ENCODE results near the gene TAPBPL. TPM values are rescaled to one million over a fixed set of nuclear protein-coding genes. Genes with fewer than 3 reads are reported as not detected.

Gene TAPBPL
- polyA plus RNA-seq, 1 of the 3 experiments (the other 2 are of a cell fraction), result 24.1 TPM

GRCh38 chr12:6435961-6436715 is 15.7 kb upstream of the TAPBPL start (continued):
- TF ChIP-seq MEF2A (IDR thresholded peaks at IDR 0.05; ENCODE audit: borderline replicate concordance, low read depth) (no peak), USF1 (IDR thresholded peaks at IDR 0.05; ENCODE audit: borderline replicate concordance, low read depth) (no peak), TCF12 (IDR thresholded peaks at IDR 0.05) (no peak), RCOR1 (IDR thresholded peaks at IDR 0.05; ENCODE audit: low read length) (no peak)

GRCh38 chr12:6437586-6437985 is 14.3 kb upstream of the TAPBPL start:
- Histone ChIP-seq H3K4me3 (ENCODE audit: low read depth in 2 of 2, low read length in 1 of 2) (no peak overlapping the region), H4K20me1 (ENCODE audit: insufficient read depth) (no peaks in the 10 kb centered on the region), H3K36me3 (replicated peaks in 1 of 2; ENCODE audit: control insufficient read depth in 1 of 2, insufficient read depth in 2 of 2, low read length in 1 of 2) (no peaks in the 10 kb centered on the region), H2AFZ (ENCODE audit: low read depth) (no peak overlapping the region), H3K9me3 (no peaks in the 10 kb centered on the region), H3K27me3 (ENCODE audit: insufficient read depth) (no peaks in the 10 kb centered on the region), H3F3A (replicated peaks; ENCODE audit: insufficient read depth) (no peaks in the 10 kb centered on the region), H3K27ac (ENCODE audit: low read depth in 2 of 2, low read length in 1 of 2) (no peak overlapping the region), H3K9me2 (no peaks in the 10 kb centered on the region), H3K4me2 (no peak overlapping the region), H3K79me2 (ENCODE audit: insufficient read depth) (no peaks in the 10 kb centered on the region), H3K9ac (no peak overlapping the region), H3K4me1 (ENCODE audit: control insufficient read depth in 1 of 2, insufficient read depth in 2 of 2, low read depth in 1 of 2, low read length in 1 of 2) (no peaks in the 10 kb centered on the region)
- 83% methylated on average over 2 of the region's 3 CpGs for WGBS (ENCODE audit: low lambda C conversion rate)
- ChIA-PET CTCF (interaction anchor here (2.8 to 4.1 kb wide), 2 partner anchors 14 to 28 kb away, joined by 16 to 21 read pairs; no protein-coding TSS in a partner anchor), POLR2A (no interaction called here)
- no peak for DNase-seq
- TF ChIP-seq RCOR1 (IDR thresholded peaks at IDR 0.05; ENCODE audit: low read length) (no peak), GABPA (IDR thresholded peaks at IDR 0.05; ENCODE audit: low read depth) (no peak), FOXJ3 (CRISPR knock-in tag; IDR thresholded peaks at IDR 0.05) (no peak), RXRA (IDR thresholded peaks at IDR 0.05; ENCODE audit: borderline replicate concordance, low read depth) (no peak), YY1 (IDR thresholded peaks at IDR 0.05; ENCODE audit: low read depth) (no peak), NFIC (IDR thresholded peaks at IDR 0.05; ENCODE audit: borderline replicate concordance) (no peak), RFX5 (IDR thresholded peaks at IDR 0.05; ENCODE audit: low read length) (no peak), NRF1 (IDR thresholded peaks at IDR 0.05; ENCODE audit: low read depth, low read length) (no peak), EP300 (IDR thresholded peaks at IDR 0.05; ENCODE audit: borderline replicate concordance in 1 of 2, low read depth in 1 of 2, low read length in 1 of 2) (no peak), JUND (IDR thresholded peaks at IDR 0.05) (no peak), MAX (IDR thresholded peaks at IDR 0.05; ENCODE audit: low read depth) (no peak), TCF12 (IDR thresholded peaks at IDR 0.05) (no peak), USF1 (IDR thresholded peaks at IDR 0.05; ENCODE audit: borderline replicate concordance, low read depth) (no peak)
- TF ChIP-seq, protein P1, sequence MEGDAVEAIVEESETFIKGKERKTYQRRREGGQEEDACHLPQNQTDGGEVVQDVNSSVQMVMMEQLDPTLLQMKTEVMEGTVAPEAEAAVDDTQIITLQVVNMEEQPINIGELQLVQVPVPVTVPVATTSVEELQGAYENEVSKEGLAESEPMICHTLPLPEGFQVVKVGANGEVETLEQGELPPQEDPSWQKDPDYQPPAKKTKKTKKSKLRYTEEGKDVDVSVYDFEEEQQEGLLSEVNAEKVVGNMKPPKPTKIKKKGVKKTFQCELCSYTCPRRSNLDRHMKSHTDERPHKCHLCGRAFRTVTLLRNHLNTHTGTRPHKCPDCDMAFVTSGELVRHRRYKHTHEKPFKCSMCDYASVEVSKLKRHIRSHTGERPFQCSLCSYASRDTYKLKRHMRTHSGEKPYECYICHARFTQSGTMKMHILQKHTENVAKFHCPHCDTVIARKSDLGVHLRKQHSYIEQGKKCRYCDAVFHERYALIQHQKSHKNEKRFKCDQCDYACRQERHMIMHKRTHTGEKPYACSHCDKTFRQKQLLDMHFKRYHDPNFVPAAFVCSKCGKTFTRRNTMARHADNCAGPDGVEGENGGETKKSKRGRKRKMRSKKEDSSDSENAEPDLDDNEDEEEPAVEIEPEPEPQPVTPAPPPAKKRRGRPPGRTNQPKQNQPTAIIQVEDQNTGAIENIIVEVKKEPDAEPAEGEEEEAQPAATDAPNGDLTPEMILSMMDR (IDR thresholded peaks at IDR 0.05), result no peak
- TF ChIP-seq, protein P2, sequence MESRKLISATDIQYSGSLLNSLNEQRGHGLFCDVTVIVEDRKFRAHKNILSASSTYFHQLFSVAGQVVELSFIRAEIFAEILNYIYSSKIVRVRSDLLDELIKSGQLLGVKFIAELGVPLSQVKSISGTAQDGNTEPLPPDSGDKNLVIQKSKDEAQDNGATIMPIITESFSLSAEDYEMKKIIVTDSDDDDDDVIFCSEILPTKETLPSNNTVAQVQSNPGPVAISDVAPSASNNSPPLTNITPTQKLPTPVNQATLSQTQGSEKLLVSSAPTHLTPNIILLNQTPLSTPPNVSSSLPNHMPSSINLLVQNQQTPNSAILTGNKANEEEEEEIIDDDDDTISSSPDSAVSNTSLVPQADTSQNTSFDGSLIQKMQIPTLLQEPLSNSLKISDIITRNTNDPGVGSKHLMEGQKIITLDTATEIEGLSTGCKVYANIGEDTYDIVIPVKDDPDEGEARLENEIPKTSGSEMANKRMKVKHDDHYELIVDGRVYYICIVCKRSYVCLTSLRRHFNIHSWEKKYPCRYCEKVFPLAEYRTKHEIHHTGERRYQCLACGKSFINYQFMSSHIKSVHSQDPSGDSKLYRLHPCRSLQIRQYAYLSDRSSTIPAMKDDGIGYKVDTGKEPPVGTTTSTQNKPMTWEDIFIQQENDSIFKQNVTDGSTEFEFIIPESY (IDR thresholded peaks at IDR 0.05; ENCODE audit: borderline replicate concordance, low read depth), result no peak
- TF ChIP-seq, protein P3, sequence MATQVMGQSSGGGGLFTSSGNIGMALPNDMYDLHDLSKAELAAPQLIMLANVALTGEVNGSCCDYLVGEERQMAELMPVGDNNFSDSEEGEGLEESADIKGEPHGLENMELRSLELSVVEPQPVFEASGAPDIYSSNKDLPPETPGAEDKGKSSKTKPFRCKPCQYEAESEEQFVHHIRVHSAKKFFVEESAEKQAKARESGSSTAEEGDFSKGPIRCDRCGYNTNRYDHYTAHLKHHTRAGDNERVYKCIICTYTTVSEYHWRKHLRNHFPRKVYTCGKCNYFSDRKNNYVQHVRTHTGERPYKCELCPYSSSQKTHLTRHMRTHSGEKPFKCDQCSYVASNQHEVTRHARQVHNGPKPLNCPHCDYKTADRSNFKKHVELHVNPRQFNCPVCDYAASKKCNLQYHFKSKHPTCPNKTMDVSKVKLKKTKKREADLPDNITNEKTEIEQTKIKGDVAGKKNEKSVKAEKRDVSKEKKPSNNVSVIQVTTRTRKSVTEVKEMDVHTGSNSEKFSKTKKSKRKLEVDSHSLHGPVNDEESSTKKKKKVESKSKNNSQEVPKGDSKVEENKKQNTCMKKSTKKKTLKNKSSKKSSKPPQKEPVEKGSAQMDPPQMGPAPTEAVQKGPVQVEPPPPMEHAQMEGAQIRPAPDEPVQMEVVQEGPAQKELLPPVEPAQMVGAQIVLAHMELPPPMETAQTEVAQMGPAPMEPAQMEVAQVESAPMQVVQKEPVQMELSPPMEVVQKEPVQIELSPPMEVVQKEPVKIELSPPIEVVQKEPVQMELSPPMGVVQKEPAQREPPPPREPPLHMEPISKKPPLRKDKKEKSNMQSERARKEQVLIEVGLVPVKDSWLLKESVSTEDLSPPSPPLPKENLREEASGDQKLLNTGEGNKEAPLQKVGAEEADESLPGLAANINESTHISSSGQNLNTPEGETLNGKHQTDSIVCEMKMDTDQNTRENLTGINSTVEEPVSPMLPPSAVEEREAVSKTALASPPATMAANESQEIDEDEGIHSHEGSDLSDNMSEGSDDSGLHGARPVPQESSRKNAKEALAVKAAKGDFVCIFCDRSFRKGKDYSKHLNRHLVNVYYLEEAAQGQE (IDR thresholded peaks at IDR 0.05; ENCODE audit: low read depth, low read length), result no peak

All from SK-N-SH (cell line).